Muscle layer of duodenum (tissue), 2 donors: ENCODE measurements around the gene IL1RAPL1.

ENCODE experiments used
- H3K27ac ChIP-seq: one replicate; pipeline ENCODE4 v1.7.0; 2013; ENCODE audit warnings: mild to moderate bottlenecking, low read length
- H3K27me3 ChIP-seq: one replicate; pipeline ENCODE4 v1.7.0; 2013; ENCODE audit warnings: low read depth, mild to moderate bottlenecking, control low read depth, low read length
- H3K36me3 ChIP-seq, 2 donors: one replicate each; pipeline ENCODE4 v1.7.0; 2013; ENCODE audit warnings: low read length in 2 of 2, control low read depth in 1 of 2, mild to moderate bottlenecking in 1 of 2; ENCODE audit not compliant: insufficient read depth in 2 of 2, control insufficient read depth in 1 of 2
- H3K4me1 ChIP-seq, 2 donors: one replicate each; pipeline ENCODE4 v1.7.0; 2013; ENCODE audit warnings: low read length in 2 of 2, mild to moderate bottlenecking in 2 of 2, control low read depth in 1 of 2, moderate library complexity in 1 of 2; ENCODE audit not compliant: insufficient read depth in 2 of 2, control insufficient read depth in 1 of 2
- H3K4me3 ChIP-seq, 2 donors: one replicate each; pipeline ENCODE4 v1.7.0; 2013; ENCODE audit warnings: low read length in 2 of 2, low read depth in 1 of 2, mild to moderate bottlenecking in 1 of 2
- H3K9me3 ChIP-seq, 2 donors: one replicate each; pipeline ENCODE4 v1.7.0; 2013; ENCODE audit warnings: low read length in 2 of 2, control low read depth in 1 of 2, mild to moderate bottlenecking in 1 of 2; ENCODE audit not compliant: control insufficient read depth in 1 of 2
- donor health status: healthy.

The IL1RAPL1 gene

GRCh38 chrX:29890646-29891200 is 1303.5 kb downstream of the IL1RAPL1 start:
- no peaks in the 10 kb centered on the region for H3K4me1 ChIP-seq
- H3K27ac ChIP-seq, result no peak overlapping the region
- no peaks in the 10 kb centered on the region for H3K36me3 ChIP-seq
- no peaks in the 10 kb centered on the region for H3K9me3 ChIP-seq
- H3K4me3 ChIP-seq, result no peak overlapping the region
- no peaks in the 10 kb centered on the region for H3K27me3 ChIP-seq

DNA sequence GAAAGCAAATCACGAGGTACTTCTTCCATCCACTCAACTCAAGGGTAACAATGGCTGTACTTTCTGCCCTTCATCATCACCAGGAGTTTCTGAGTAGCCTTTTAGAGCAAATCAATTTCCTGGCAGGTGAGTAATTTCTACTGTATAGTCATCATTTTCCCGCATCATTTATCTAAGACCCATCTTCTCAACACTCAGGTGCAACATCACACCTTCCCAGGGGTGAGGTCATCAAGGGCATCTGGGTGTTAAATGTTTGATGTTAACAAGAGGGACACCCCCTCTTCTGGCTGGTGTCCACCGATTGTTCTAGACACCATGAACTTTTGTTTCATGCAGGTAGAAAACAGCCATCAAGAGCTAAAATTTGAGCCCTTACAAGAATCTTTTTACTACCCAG is 1314.8 kb downstream of the IL1RAPL1 start:
- no peaks in the 10 kb centered on the region for H3K4me1 ChIP-seq
- no peak overlapping the region for H3K27ac ChIP-seq
- H3K27me3 ChIP-seq, result no peaks in the 10 kb centered on the region
- H3K4me3 ChIP-seq, result no peak overlapping the region
- no peaks in the 10 kb centered on the region for H3K9me3 ChIP-seq
- no peaks in the 10 kb centered on the region for H3K36me3 ChIP-seq

DNA sequence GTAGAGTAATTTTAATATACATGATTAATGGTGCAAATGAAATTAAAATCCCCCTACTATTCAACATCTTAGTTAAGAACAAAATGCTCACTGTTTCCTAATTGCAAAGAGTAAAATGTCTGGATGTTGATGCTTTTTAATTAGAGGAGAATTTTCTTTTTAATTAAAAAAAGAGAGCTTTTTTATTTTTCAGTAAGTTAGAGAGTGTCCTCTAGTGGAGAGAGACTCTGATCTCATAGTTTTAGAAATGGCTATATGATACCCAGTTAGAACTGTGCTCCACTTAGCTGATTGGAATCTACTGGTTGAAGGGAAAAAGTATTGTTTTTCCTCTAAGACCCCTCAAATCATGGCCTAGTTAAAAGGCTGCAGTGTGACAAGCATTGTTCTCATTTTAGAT is 1316.1 kb downstream of the IL1RAPL1 start:
- H3K4me1 ChIP-seq, result no peaks in the 10 kb centered on the region
- no peaks in the 10 kb centered on the region for H3K36me3 ChIP-seq
- no peak overlapping the region for H3K27ac ChIP-seq
- H3K4me3 ChIP-seq, result no peak overlapping the region
- H3K27me3 ChIP-seq, result no peaks in the 10 kb centered on the region
- H3K9me3 ChIP-seq, result no peaks in the 10 kb centered on the region

DNA sequence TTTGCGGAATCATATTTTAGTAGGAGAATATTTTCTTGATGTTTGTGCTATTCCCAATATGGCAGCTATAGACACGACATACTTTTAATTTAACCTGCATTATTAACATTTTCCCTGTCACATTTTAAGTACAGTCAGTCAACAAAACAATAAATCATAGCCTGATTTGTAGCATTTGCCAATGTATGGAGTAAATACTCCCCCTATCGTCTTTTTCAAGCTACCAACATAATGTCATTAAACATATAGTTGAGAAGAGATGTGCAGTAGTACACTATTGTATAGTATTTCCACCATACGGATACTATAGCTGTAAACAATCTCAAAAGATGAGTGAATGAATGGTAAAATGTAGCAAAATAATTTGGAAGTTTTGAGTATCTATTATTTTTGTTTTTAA is 1324.4 kb downstream of the IL1RAPL1 start:
- Histone ChIP-seq H3K4me1 (no peaks in the 10 kb centered on the region), H3K4me3 (no peak overlapping the region), H3K27me3 (no peaks in the 10 kb centered on the region), H3K27ac (no peak overlapping the region), H3K36me3 (no peaks in the 10 kb centered on the region), H3K9me3 (no peaks in the 10 kb centered on the region)

- H3K36me3 ChIP-seq, result no peaks in the 10 kb centered on the region
- no peak overlapping the region for H3K27ac ChIP-seq
- H3K4me3 ChIP-seq, result no peak overlapping the region
- H3K27me3 ChIP-seq, result no peaks in the 10 kb centered on the region
- no peaks in the 10 kb centered on the region for H3K4me1 ChIP-seq
- H3K9me3 ChIP-seq, result no peaks in the 10 kb centered on the region
These were observed 1326.4 kb downstream of the IL1RAPL1 start for GRCh38 chrX:29913647-29914046.

- no peaks in the 10 kb centered on the region for H3K4me1 ChIP-seq
These were observed 1335.4 kb downstream of the IL1RAPL1 start for GRCh38 chrX:29922607-29923006.

DNA sequence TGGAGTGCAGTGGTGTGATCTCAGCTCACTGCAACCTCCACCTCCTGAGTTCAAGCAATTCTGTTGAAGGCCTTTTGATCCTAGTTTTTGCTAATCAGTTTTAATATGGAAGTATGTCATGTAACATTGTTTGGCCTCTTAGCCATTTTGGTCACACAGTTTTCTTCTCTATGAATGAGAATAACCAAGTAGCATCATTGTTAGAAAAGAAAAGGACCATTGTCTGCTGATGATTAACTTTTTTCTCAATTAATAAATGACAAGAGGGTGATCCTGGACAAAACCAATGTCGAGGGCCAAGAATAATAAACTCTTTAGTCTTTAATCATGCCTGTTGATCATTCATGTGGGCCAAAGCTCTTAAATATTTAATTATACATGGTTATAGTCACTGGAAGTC is 1338.8 kb downstream of the IL1RAPL1 start:
- no peaks in the 10 kb centered on the region for H3K36me3 ChIP-seq
- H3K4me1 ChIP-seq, result no peaks in the 10 kb centered on the region
- H3K27ac ChIP-seq, result no peak overlapping the region
- H3K27me3 ChIP-seq, result no peaks in the 10 kb centered on the region
- no peaks in the 10 kb centered on the region for H3K9me3 ChIP-seq
- no peak overlapping the region for H3K4me3 ChIP-seq

More at GRCh38 chrX:29922607-29923006, 1335.4 kb downstream of the IL1RAPL1 start:
- H3K9me3 ChIP-seq, result no peaks in the 10 kb centered on the region
- H3K36me3 ChIP-seq, result no peaks in the 10 kb centered on the region
- no peaks in the 10 kb centered on the region for H3K27me3 ChIP-seq
- H3K4me3 ChIP-seq, result no peak overlapping the region
- H3K27ac ChIP-seq, result no peak overlapping the region

DNA sequence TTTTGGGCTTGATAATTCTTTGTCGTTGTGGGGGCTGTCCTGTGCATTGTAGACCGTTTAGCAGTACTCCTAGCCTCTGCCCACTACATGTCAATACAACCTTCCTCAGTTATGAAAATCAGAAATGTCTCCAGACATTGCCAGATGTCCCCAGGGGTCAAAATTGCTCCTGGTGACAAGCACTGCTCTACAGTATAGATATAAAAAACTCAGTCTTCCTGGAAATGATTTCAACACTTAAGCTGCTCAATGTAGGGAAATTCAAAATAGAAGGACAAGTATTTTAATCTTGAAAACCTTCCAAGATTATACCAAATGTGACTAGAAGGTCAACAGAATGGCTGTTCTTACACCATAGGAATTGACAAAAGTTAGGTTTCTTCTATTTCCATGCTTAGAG is 1339.4 kb downstream of the IL1RAPL1 start:
- Histone ChIP-seq H3K9me3 (no peaks in the 10 kb centered on the region), H3K27me3 (no peaks in the 10 kb centered on the region), H3K27ac (no peak overlapping the region), H3K4me3 (no peak overlapping the region), H3K36me3 (no peaks in the 10 kb centered on the region), H3K4me1 (no peaks in the 10 kb centered on the region)

DNA sequence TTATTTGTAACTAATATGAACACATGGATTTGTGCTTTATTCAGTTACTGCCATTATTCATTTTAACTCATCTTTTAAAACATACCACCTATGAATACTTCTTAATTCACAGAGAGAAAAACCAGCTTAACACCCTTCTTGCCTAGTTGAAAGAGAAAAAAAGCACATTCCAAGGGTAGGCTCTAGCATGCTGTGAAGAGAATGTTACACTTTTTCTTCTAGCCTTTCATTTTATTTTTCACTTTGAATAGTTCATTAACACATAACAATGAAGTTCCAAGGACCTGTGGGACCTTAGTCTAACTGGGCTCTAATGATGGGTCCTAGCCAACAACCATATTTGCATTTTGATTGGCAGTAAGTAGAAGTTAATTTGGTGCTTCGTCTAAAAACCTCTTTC is 1348.2 kb downstream of the IL1RAPL1 start:
- no peak overlapping the region for H3K27ac ChIP-seq
- no peaks in the 10 kb centered on the region for H3K4me1 ChIP-seq
- no peaks in the 10 kb centered on the region for H3K9me3 ChIP-seq
- H3K36me3 ChIP-seq, result no peaks in the 10 kb centered on the region
- no peaks in the 10 kb centered on the region for H3K27me3 ChIP-seq
- H3K4me3 ChIP-seq, result no peak overlapping the region

- Histone ChIP-seq H3K27me3 (no peaks in the 10 kb centered on the region), H3K4me1 (no peaks in the 10 kb centered on the region), H3K27ac (no peak overlapping the region), H3K36me3 (no peaks in the 10 kb centered on the region), H3K4me3 (no peak overlapping the region), H3K9me3 (no peaks in the 10 kb centered on the region)
These were observed 1353.5 kb downstream of the IL1RAPL1 start for GRCh38 chrX:29940750-29941149.

DNA sequence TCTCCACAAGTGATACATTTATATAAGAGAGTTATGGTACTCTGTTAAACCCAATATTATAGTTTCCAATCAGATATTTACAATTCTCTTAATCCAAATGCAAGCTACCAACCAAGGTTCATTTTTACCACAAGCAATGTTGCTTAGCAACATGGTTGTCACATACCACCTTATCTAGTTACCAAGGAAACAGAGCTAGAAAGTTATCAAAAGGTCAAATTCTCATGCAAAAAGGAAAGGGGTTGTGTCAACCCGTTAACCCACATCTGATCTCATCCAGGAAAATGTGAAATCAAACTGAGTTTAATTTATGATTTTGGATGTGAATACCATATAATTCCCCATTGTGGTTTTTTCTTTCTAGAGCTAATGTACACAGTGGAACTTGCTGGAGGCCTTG is 1354.0 kb downstream of the IL1RAPL1 start:
- Histone ChIP-seq H3K4me1 (no peaks in the 10 kb centered on the region), H3K36me3 (no peaks in the 10 kb centered on the region), H3K9me3 (no peaks in the 10 kb centered on the region), H3K4me3 (no peak overlapping the region), H3K27me3 (no peaks in the 10 kb centered on the region), H3K27ac (no peak overlapping the region)

- no peaks in the 10 kb centered on the region for H3K9me3 ChIP-seq
- H3K27me3 ChIP-seq, result no peaks in the 10 kb centered on the region
- H3K4me3 ChIP-seq, result no peak overlapping the region
- H3K4me1 ChIP-seq, result no peaks in the 10 kb centered on the region
- no peak overlapping the region for H3K27ac ChIP-seq
- no peaks in the 10 kb centered on the region for H3K36me3 ChIP-seq
These were observed 1360.0 kb downstream of the IL1RAPL1 start for GRCh38 chrX:29947225-29947624.
